PFSK-1 (cell line): ENCODE data around the gene CBX7. TPM values are rescaled to one million over a fixed set of nuclear protein-coding genes. Genes with fewer than 3 reads are reported as not detected.

Experiments used
- FOXP2 ChIP-seq: optimal IDR thresholded peaks from 2 replicates; pipeline ENCODE3; 2011; ENCODE audit warnings: borderline replicate concordance, control low read depth, inconsistent platforms; ENCODE audit not compliant: insufficient read depth; ENCODE audit errors: extremely low read length, extremely low read depth
- POLR2AphosphoS5 ChIP-seq: IDR thresholded peaks from 2 replicates; pipeline ENCODE4 v1.6.1; 2012; ENCODE audit warnings: low read depth, mild to moderate bottlenecking, control low read depth, low read length, moderate library complexity
- REST ChIP-seq, 2 experiments: IDR thresholded peaks; 2 replicates each; pipeline versions ENCODE4 v1.6.1 to v1.8.0; 2011 to 2012; ENCODE audit warnings: low read depth in 2 of 2, low read length in 2 of 2, control low read depth in 1 of 2, inconsistent platforms in 1 of 2, mild to moderate bottlenecking in 1 of 2, moderate library complexity in 1 of 2; ENCODE audit not compliant: insufficient read depth in 1 of 2
- SIN3A ChIP-seq: IDR thresholded peaks from 2 replicates; pipeline ENCODE4 v1.6.1; 2012; ENCODE audit warnings: mild to moderate bottlenecking, low read length, moderate library complexity, borderline replicate concordance; ENCODE audit not compliant: insufficient read depth
- TAF1 ChIP-seq: IDR thresholded peaks from 2 replicates; pipeline ENCODE4 v1.6.1; 2012; ENCODE audit warnings: low read length, control low read depth, borderline replicate concordance; ENCODE audit not compliant: insufficient read depth
- polyA plus RNA-seq: library from polyadenylated mRNA; unstranded; fragments of >200 nt; gene quantifications from one replicate; pipeline ENCODE4 v1.2.1, GENCODE V29; 2012; ENCODE audit warnings: low read depth, missing spikeins; ENCODE audit not compliant: insufficient read length

The CBX7 gene
- polyA plus RNA-seq = 4.5 TPM

- TF ChIP-seq POLR2AphosphoS5 = no peak; the same call in 1 of the 2 replicates
- no peak for TF ChIP-seq REST (IDR thresholded peaks at IDR 0.05; ENCODE audit: insufficient read depth in 1 of 2, low read depth in 2 of 2, low read length in 2 of 2)
- TF ChIP-seq FOXP2 = no peak
- no peak for TF ChIP-seq TAF1
- no peak for TF ChIP-seq SIN3A
These were observed at the start of gene CBX7 for GRCh38 chr22:39152511-39153219. CBX7 (minus strand) TSS chr22:39152680; CDS start chr22:39152444, 236 bp downstream.

GRCh38 chr22:39197578-39197977 lies 45.1 kb upstream of the CBX7 start:
- no peak for TF ChIP-seq REST (IDR thresholded peaks at IDR 0.05; ENCODE audit: insufficient read depth in 1 of 2, low read depth in 2 of 2, low read length in 2 of 2)
- no peak for TF ChIP-seq SIN3A
- TF ChIP-seq POLR2AphosphoS5 = no peak
- no peak for TF ChIP-seq TAF1
- no peak for TF ChIP-seq FOXP2

GRCh38 chr22:39194098-39194497 lies 41.6 kb upstream of the CBX7 start:
- TF ChIP-seq POLR2AphosphoS5 = no peak
- no peak for TF ChIP-seq TAF1
- no peak for TF ChIP-seq FOXP2
- TF ChIP-seq SIN3A = no peak
- no peak for TF ChIP-seq REST (IDR thresholded peaks at IDR 0.05; ENCODE audit: insufficient read depth in 1 of 2, low read depth in 2 of 2, low read length in 2 of 2)

GRCh38 chr22:39188809-39189208 lies 36.3 kb upstream of the CBX7 start:
- TF ChIP-seq FOXP2 (no peak), SIN3A (no peak)

- TF ChIP-seq REST (IDR thresholded peaks at IDR 0.05; ENCODE audit: insufficient read depth in 1 of 2, low read depth in 2 of 2, low read length in 2 of 2) (no peak), TAF1 (no peak), FOXP2 (no peak), SIN3A (no peak), POLR2AphosphoS5 (no peak)
These were observed 33.1 kb upstream of the CBX7 start for GRCh38 chr22:39185601-39186012.
